GM19099 (cell line): ENCODE measurements around the gene STK35.

Experiments used
- POLR2A ChIP-seq: IDR thresholded peaks from 3 replicates; pipeline ENCODE4 v1.6.1; 2011; ENCODE audit warnings: low read depth; ENCODE audit not compliant: insufficient read length; ENCODE audit errors: extremely low read depth

The STK35 gene

DNA sequence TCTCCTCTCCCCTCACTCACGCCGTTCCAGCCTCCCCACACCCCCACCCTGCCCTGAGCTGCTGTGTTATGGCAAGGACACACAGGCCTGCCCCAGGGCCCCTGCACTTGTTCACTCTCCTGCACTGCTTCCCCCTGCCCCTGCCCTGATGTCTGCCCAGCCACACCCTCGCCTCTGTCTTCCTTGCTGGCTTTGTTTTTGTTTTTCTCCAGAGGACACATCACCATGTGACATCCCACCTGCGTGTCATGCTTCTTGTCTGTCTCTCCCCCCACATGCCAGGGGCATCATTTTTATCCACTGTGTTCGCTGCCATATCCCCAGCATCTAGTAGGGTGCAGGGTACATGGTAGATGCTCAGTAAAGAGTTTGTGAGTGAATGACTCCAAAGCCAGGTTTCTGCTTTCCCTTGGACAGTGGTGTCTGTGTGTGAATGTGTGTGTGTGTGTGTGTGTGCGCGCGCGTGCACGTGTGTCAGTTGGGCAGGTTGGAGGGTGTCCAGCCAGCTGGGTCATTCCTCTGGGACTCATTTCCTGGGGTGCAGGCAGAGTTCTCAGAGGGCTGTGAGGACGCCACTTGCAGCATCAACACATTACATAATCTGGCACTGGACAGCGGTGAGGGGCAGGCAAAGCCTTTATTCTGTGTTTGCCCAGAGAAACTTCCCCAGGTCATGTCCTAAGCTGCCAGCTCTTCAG lies 60.6 kb downstream of the STK35 start:
- no peak for TF ChIP-seq POLR2A

DNA sequence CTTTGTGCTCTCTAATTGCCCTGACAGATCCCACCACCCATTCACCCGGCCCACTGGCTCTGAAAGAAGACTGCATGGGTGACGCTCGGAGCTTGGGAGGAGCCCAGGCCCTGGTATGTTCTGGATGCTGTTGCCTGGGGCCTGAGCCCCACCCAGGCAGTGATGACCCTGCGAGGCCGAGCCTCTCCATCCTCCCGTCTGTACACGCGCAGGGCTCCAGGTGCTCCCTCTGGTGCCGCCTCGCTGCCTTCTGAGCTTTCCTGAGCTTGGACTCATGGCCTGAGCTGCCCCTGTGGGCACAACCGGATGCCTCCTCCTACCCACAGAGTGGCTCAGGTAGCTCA lies 61.2 kb downstream of the STK35 start:
- TF ChIP-seq POLR2A: no peak

DNA sequence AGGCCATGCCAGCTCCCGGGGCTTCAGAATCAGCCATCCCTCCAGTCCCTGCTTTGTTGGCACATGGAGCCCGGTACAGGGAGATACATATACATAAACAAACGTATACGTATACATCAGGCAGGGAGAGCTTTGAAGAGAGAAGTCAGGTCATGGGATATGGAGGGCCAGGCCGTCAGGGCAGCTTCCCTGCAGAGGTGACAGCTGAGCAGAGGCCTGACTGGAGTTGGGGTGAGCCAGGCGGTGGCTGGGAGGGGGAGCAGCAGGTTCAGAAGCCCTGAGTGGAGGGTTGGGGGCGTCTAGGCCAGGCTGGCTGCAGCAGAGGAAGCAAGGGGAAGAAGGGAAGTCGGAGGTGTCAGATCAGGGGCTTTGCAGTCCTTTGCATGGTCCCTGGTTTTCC lies 61.7 kb downstream of the STK35 start:
- no peak for TF ChIP-seq POLR2A

DNA sequence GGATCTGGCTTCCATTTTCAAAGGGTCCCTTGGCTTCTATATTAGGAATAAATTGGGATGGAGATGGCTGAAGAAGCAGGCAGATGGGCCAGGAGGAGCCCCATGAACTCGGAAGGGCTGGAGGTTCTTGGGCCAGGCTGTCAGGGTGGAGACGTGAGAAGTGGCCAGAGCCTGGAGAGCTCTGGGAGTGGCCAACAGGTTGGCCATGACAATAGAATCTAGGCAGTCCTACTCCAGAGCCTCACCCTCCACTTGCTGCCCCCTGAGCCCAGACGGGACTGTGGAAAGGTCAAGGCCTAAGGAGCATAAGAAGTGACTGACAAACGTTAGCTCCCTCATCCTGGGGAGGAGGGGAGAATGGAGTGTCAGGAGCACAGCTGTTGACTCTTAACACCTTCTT lies 62.1 kb downstream of the STK35 start:
- no peak for TF ChIP-seq POLR2A

- no peak for TF ChIP-seq POLR2A
Observed at GRCh38 chr20:2164421-2164820, 62.8 kb downstream of the STK35 start.

DNA sequence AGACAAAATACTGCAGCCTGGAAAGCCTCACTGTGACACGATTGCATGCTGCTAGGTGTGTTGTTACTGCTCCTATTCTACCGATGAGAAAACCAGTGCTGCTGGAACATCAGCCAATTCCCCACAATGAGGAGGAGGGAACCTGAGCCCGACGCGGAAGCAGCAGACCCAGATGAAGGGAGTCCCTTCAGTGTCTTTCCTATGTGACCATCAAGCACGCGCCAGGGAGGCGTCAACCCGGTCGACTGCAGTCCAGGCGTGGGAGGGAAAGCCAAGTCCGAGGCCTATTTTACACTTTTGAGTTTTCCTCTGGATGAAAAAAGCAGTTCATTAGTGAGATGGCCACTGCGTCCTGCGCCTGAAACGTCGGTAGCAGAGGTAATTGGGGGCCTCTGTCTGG lies 63.3 kb downstream of the STK35 start:
- TF ChIP-seq POLR2A: no peak

GRCh38 chr20:2165871-2166270 lies 64.2 kb downstream of the STK35 start:
- TF ChIP-seq POLR2A: no peak

GRCh38 chr20:2167112-2167511 lies 65.5 kb downstream of the STK35 start:
- TF ChIP-seq POLR2A: no peak

DNA sequence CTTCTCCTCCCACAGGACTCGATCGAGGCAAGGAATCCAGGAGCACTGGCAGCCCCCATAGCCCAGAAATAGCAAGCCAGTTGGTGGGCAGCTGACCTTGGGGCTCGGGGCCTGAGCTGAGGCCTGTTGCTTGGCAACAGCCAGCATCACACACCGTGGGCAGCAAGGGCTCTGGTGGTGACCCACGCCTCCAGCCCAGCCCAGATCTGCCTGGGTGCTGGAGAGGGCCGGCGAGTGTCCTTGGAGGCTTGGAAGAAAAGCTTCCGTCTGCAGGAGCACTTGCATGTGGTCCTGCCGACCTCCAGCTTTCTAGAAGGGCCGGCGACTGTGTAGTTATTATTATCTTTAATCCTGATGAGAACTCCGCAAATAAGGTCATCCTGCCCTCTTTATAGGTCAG lies 67.3 kb downstream of the STK35 start:
- TF ChIP-seq POLR2A: no peak

- TF ChIP-seq POLR2A: no peak
Observed at GRCh38 chr20:2169456-2170088, 67.9 kb downstream of the STK35 start.

- no peak for TF ChIP-seq POLR2A
Observed at GRCh38 chr20:2170404-2170803, 68.8 kb downstream of the STK35 start.

GRCh38 chr20:2171266-2171790 lies 69.7 kb downstream of the STK35 start:
- TF ChIP-seq POLR2A: no peak

GRCh38 chr20:2172305-2173175 lies 70.9 kb downstream of the STK35 start:
- no peak for TF ChIP-seq POLR2A

- no peak for TF ChIP-seq POLR2A
Observed at GRCh38 chr20:2173186-2173585, 71.6 kb downstream of the STK35 start.

- no peak for TF ChIP-seq POLR2A
Observed at GRCh38 chr20:2174067-2174466, 72.4 kb downstream of the STK35 start.

- TF ChIP-seq POLR2A: no peak
Observed at GRCh38 chr20:2176946-2177345, 75.3 kb downstream of the STK35 start.
